ENCODE measurements around the gene EYA4. TPM values are rescaled to one million over a fixed set of nuclear protein-coding genes. Genes with fewer than 3 reads are reported as not detected.

EYA4 gene
- total and polyA plus RNA-seq, 2 of the 4 experiments (the other 2 are of a cell fraction) = 5.7 to 11.1 TPM

GRCh38 chr6:133456944-133457343, 215.8 kb downstream of the EYA4 start:
- ATAC-seq (ENCODE audit: low read depth) (no peak), DNase-seq (no peak)
- H3K9me1 ChIP-seq (ENCODE audit: insufficient read depth, low read length) = no peaks in the 10 kb centered on the region
- H3K14ac ChIP-seq (replicated peaks; ENCODE audit: low read depth, low read length) = no peak overlapping the region
- H3K27ac ChIP-seq (ENCODE audit: insufficient read depth, low read length) = no peak overlapping the region
- H4K20me1 ChIP-seq (ENCODE audit: insufficient read depth, low read length) = no peaks in the 10 kb centered on the region
- H3K36me3 ChIP-seq (ENCODE audit: control insufficient read depth, insufficient read depth, low read length) = 0 out of 2 replicates have a peak, but pooled peaks cover 2% of the 10 kb centered on the region
- no TSS peak for BruUV-seq (replicated peaks)
- intact Hi-C loops (cut with micrococcal nuclease) (no loop called here), in situ Hi-C loops (cut with MboI; ENCODE audit: low sequenced_read_pairs) (no loop called here), dilution Hi-C loops (cut with HindIII; ENCODE audit: low sequenced_read_pairs, unreplicated experiment) (no loop called here)
- no peak overlapping the region for H3K56ac ChIP-seq (ENCODE audit: extremely low read depth, insufficient read depth, low read length)
- H2BK20ac ChIP-seq (ENCODE audit: low read depth, low read length) = no peak overlapping the region
- H3K4me3 ChIP-seq (ENCODE audit: insufficient read depth, low read depth, low read length) = no peak overlapping the region
- no peaks in the 10 kb centered on the region for H3K79me1 ChIP-seq (ENCODE audit: low read depth in 1 of 2, low read length in 2 of 2)
- H3K4me1 ChIP-seq (ENCODE audit: control insufficient read depth, insufficient read depth, low read length) = no peaks in the 10 kb centered on the region
- no peak overlapping the region for H2BK120ac ChIP-seq (ENCODE audit: low read depth, low read length)
- no peak overlapping the region for H4K5ac ChIP-seq (ENCODE audit: low read depth, low read length)
- H2AK5ac ChIP-seq (ENCODE audit: low read depth, low read length) = no peak overlapping the region
- H3K18ac ChIP-seq (ENCODE audit: low read depth, low read length) = no peak overlapping the region
- no peak overlapping the region for H2AK9ac ChIP-seq (replicated peaks; ENCODE audit: low read depth, low read length, poor library complexity)
- no peak overlapping the region for H3K4ac ChIP-seq (ENCODE audit: low read depth, low read length)
- no peaks in the 10 kb centered on the region for H3K9me3 ChIP-seq (ENCODE audit: control insufficient read depth, insufficient read depth, low read length)
- H2AFZ ChIP-seq (replicated peaks; ENCODE audit: low read length, poor library complexity) = no peak overlapping the region
- H2BK5ac ChIP-seq (ENCODE audit: low read depth, low read length, poor library complexity, severe bottlenecking) = no peak overlapping the region
- no CpG with 5 or more reads among the region's 4 CpGs for WGBS, 2 experiments (ENCODE audit: extremely low coverage in 2 of 2, insufficient read length in 1 of 2)
- CTCF ChIA-PET = interaction anchor here (1.1 kb wide), 1 partner anchor 30 kb away, joined by 3 read pairs; no protein-coding TSS in a partner anchor
- H4K91ac ChIP-seq (ENCODE audit: insufficient read depth, low read depth, low read length) = no peak overlapping the region
- no peak overlapping the region for H3K9ac ChIP-seq (ENCODE audit: low read depth, low read length)
- H3K27me3 ChIP-seq (ENCODE audit: control insufficient read depth, insufficient read depth, low read length) = no peaks in the 10 kb centered on the region
- POLR2A ChIA-PET (ENCODE audit: unreplicated experiment) = no interaction called here
- no peak overlapping the region for H3K4me2 ChIP-seq (ENCODE audit: low read depth, low read length)
- no peak overlapping the region for H4K8ac ChIP-seq (ENCODE audit: low read depth in 2 of 2, low read length in 2 of 2)
- no peak overlapping the region for H2BK15ac ChIP-seq (ENCODE audit: low read depth, low read length)
- H3K23ac ChIP-seq (ENCODE audit: low read depth, low read length) = no peak overlapping the region
- no peak for TF ChIP-seq NFE2L2 (IDR thresholded peaks at IDR 0.05; ENCODE audit: low read depth, low read length)
- no peak for TF ChIP-seq MAFK (IDR thresholded peaks at IDR 0.05; ENCODE audit: low read depth, low read length)
- TF ChIP-seq POLR2A (IDR thresholded peaks at IDR 0.05; ENCODE audit: low read depth, low read length) = no peak
- no peak for TF ChIP-seq MXI1 (IDR thresholded peaks at IDR 0.05; ENCODE audit: borderline replicate concordance, low read depth, low read length)
- no peak for TF ChIP-seq MAZ (IDR thresholded peaks at IDR 0.05; ENCODE audit: borderline replicate concordance, low read depth, low read length)
- TF ChIP-seq CTCF (conservative IDR thresholded peaks at IDR 0.05; ENCODE audit: low read depth, low read length) = no peak
- no peak for TF ChIP-seq ELK1 (IDR thresholded peaks at IDR 0.05; ENCODE audit: borderline replicate concordance, low read depth, low read length)
- no peak for TF ChIP-seq CEBPB (IDR thresholded peaks at IDR 0.05; ENCODE audit: low read depth, low read length)
- no peak for TF ChIP-seq RCOR1 (IDR thresholded peaks at IDR 0.05; ENCODE audit: insufficient replicate concordance, low read length)
- TF ChIP-seq USF2 (IDR thresholded peaks at IDR 0.05; ENCODE audit: low read depth, low read length) = no peak
- no peak for TF ChIP-seq SMC3 (IDR thresholded peaks at IDR 0.05; ENCODE audit: low read depth, low read length)
- no peak for TF ChIP-seq RFX5 (IDR thresholded peaks at IDR 0.05; ENCODE audit: low read depth, low read length)
- TF ChIP-seq CHD1 (IDR thresholded peaks at IDR 0.05; ENCODE audit: low read depth, low read length) = no peak
- no peak for TF ChIP-seq FOS (IDR thresholded peaks at IDR 0.05; ENCODE audit: low read depth, low read length)

Data from IMR-90 (cell line).